K562 (cell line): ENCODE data around the gene SH3TC1. TPM values are rescaled to one million over a fixed set of nuclear protein-coding genes. Genes with fewer than 3 reads are reported as not detected.

Experiments
- CREBBP ChIP-seq: IDR thresholded peaks from one replicate; pipeline ENCODE4 v1.6.1; 2012; ENCODE audit warnings: low read depth, mild to moderate bottlenecking, control low read depth, inconsistent platforms, low read length
- EGR1 ChIP-seq: fragments of 450-650 bp; conservative IDR thresholded peaks from 2 replicates; pipeline ENCODE4 v1.6.1; 2017; ENCODE audit warnings: mild to moderate bottlenecking
- ELK3 ChIP-seq: fragments of 450-650 bp; formaldehyde crosslinking; IDR thresholded peaks from 2 replicates; pipeline ENCODE4 v1.4.0; 2020; ENCODE audit warnings: mild to moderate bottlenecking
- ETV5 ChIP-seq: sonication (generic); formaldehyde crosslinking; IDR thresholded peaks from 2 replicates; pipeline ENCODE4 v1.4.0; 2020; ENCODE audit warnings: low read depth, mild to moderate bottlenecking, missing genetic modification reagents
- KLF1 ChIP-seq: fragments of 450-650 bp; IDR thresholded peaks from 2 replicates; pipeline ENCODE4 v1.6.1; 2016; ENCODE audit warnings: missing genetic modification characterization, missing compliant biosample characterization
- MAX ChIP-seq: sonication (generic); formaldehyde crosslinking; IDR thresholded peaks from 2 replicates; pipeline ENCODE4 v1.9.0; 2022; ENCODE audit warnings: mild to moderate bottlenecking, missing genetic modification reagents
- MYNN ChIP-seq, 2 experiments: sonication (generic); formaldehyde crosslinking in 1 of 2; IDR thresholded peaks; 2 replicates each; pipeline versions ENCODE4 v1.5.0 to v1.6.1; 2016 to 2020; ENCODE audit warnings: antibody characterized with exemption in 1 of 2, missing genetic modification reagents in 1 of 2
- NFIC ChIP-seq: fragments of 450-650 bp; IDR thresholded peaks from 2 replicates; pipeline ENCODE4 v1.6.1; 2017; ENCODE audit warnings: mild to moderate bottlenecking, inconsistent platforms
- NR2C2 ChIP-seq, 2 experiments: fragments of 200-800 bp in 1 of 2; sonication (Bioruptor generic) in 1 of 2; sonication (generic) in 1 of 2; formaldehyde crosslinking in 1 of 2; IDR thresholded peaks; 2 replicates each; pipeline versions ENCODE4 v1.6.1 to v1.8.0; 2016 to 2022; ENCODE audit warnings: mild to moderate bottlenecking in 1 of 2, missing compliant biosample characterization in 1 of 2, missing genetic modification characterization in 1 of 2, missing genetic modification reagents in 1 of 2
- PCBP1 ChIP-seq: fragments of 200-400 bp; formaldehyde crosslinking; IDR thresholded peaks from 2 replicates; pipeline ENCODE4 v1.6.1; 2018; ENCODE audit warnings: mild to moderate bottlenecking, low read depth, low read length; ENCODE audit not compliant: poor library complexity, severe bottlenecking
- PRDM10 ChIP-seq: fragments of 450-650 bp; IDR thresholded peaks from 2 replicates; pipeline ENCODE4 v1.6.1; 2018; ENCODE audit not compliant: partially characterized antibody
- PTBP1 ChIP-seq: fragments of 200-400 bp; formaldehyde crosslinking; IDR thresholded peaks from 2 replicates; pipeline ENCODE4 v1.6.1; 2017; ENCODE audit warnings: low read depth, low read length
- RBM22 ChIP-seq: fragments of 200-400 bp; formaldehyde crosslinking; IDR thresholded peaks from 2 replicates; pipeline ENCODE4 v1.6.1; 2018; ENCODE audit warnings: low read length, low read depth; ENCODE audit not compliant: poor library complexity, severe bottlenecking
- SMAD2 ChIP-seq: fragments of 150-350 bp; IDR thresholded peaks from 2 replicates; pipeline ENCODE4 v1.6.1; 2014; ENCODE audit warnings: low read depth, mild to moderate bottlenecking, low read length
- SMARCE1 ChIP-seq: fragments of 450-650 bp; IDR thresholded peaks from 2 replicates; pipeline ENCODE4 v1.7.1; 2016; ENCODE audit warnings: mild to moderate bottlenecking
- ZFP36 ChIP-seq: fragments of 150-350 bp; IDR thresholded peaks from 2 replicates; pipeline ENCODE4 v1.6.1; 2018; ENCODE audit warnings: low read length, low read depth; ENCODE audit not compliant: partially characterized antibody
- ZFP91 ChIP-seq: sonication (generic); formaldehyde crosslinking; IDR thresholded peaks from 2 replicates; pipeline ENCODE4 v1.8.0; 2022; ENCODE audit warnings: mild to moderate bottlenecking, missing genetic modification reagents
- ZNF121 ChIP-seq: sonication (generic); formaldehyde crosslinking; conservative IDR thresholded peaks from 2 replicates; pipeline ENCODE4 v1.8.0; 2022; ENCODE audit warnings: missing genetic modification reagents
- ZNF143 ChIP-seq: sonication (generic); formaldehyde crosslinking; IDR thresholded peaks from 2 replicates; pipeline ENCODE4 v1.9.0; 2022; ENCODE audit warnings: mild to moderate bottlenecking, missing genetic modification reagents
- ZNF197 ChIP-seq: fragments of 200-800 bp; sonication (Bioruptor generic); IDR thresholded peaks from 2 replicates; pipeline ENCODE4 v1.6.1; 2016; ENCODE audit warnings: low read depth, missing genetic modification characterization, missing compliant biosample characterization
- ZNF551 ChIP-seq: fragments of 250-450 bp; sonication (Bioruptor Pico); IDR thresholded peaks from 2 replicates; pipeline ENCODE4 v1.5.0; 2021; ENCODE audit warnings: mild to moderate bottlenecking, moderate library complexity
- ZNF780A ChIP-seq: fragments of 250-450 bp; sonication (Bioruptor Pico); IDR thresholded peaks from 2 replicates; pipeline ENCODE4 v1.5.0; 2021; ENCODE audit warnings: mild to moderate bottlenecking
- polyA plus RNA-seq, 8 experiments: library from polyadenylated mRNA; depleted of rRNA in 4 of 8; stranded (reverse) in 5 of 8; unstranded in 3 of 8; fragments of >200 nt; fragmentation: Nextera tagmentation in 2 of 8; fragmentation: Illumina TruSeq in 1 of 8; extraction: Ambion mirVana in 2 of 8; extraction: Trizol in 1 of 8; gene quantifications; 2 replicates each; pipeline versions ENCODE4 v1.2.1 to v1.2.3, GENCODE V29; 2011 to 2014; ENCODE audit warnings: inconsistent platforms in 1 of 8, missing spikeins in 1 of 8
- total RNA-seq, 7 experiments: library from RNA; depleted of rRNA in 6 of 7; stranded (reverse); fragments of >200 nt in 6 of 7; fragmentation: Illumina TruSeq in 2 of 7; extraction: Trizol in 2 of 7; gene quantifications; 2 replicates each; pipeline versions ENCODE4 v1.2.1 to v1.2.3, GENCODE V29; 2011 to 2021; ENCODE audit warnings: low replicate concordance in 1 of 7

The SH3TC1 gene
- total and polyA plus RNA-seq, 9 of the 15 experiments (the other 6 are each of a cell fraction or from before 2014, with no cell fraction given), result 0.04 to 2.1 (median 0.48) TPM; not detected in 1

- TF ChIP-seq EGR1 (0 out of 2 replicates have a peak, but pooled peaks have one; percentile 26), CREBBP (no peak), ZNF197 (CRISPR knock-in tag) (0 out of 2 replicates have a peak, but pooled peaks have one; percentile 53), ZFP91 (CRISPR knock-in tag) (no peak), ELK3 (CRISPR knock-in tag) (no peak), MYNN (IDR thresholded peaks at IDR 0.05) (no peak), MYNN (CRISPR knock-in tag; IDR thresholded peaks at IDR 0.05) (no peak), MAX (no peak), ZNF121 (CRISPR knock-in tag) (no peak), SMARCE1 (no peak), ZFP36 (peak; percentile 40), PTBP1 (no peak), ZNF143 (CRISPR knock-in tag) (no peak), ETV5 (no peak), PCBP1 (no peak), NFIC (no peak), RBM22 (no peak), SMAD2 (no peak), ZNF551 (CRISPR knock-in tag) (no peak), ZNF780A (CRISPR knock-in tag) (no peak), PRDM10 (no peak), KLF1 (tag) (no peak; the same call in 1 of the 2 replicates), NR2C2 (CRISPR knock-in tag; IDR thresholded peaks at IDR 0.05) (no peak), NR2C2 (tag; IDR thresholded peaks at IDR 0.05) (peak; percentile 76)
Measured at GRCh38 chr4:8242782-8243560, 43.9 kb downstream of the SH3TC1 start (continued).
